Neural progenitor cell (in vitro differentiated cells): ENCODE data around the gene PTPRN2. TPM values are rescaled to one million over a fixed set of nuclear protein-coding genes. Genes with fewer than 3 reads are reported as not detected.
A peak's percentile ranks its signal among the peaks of the same experiment; 100 is the strongest.

Source experiments
- DNase-seq: peaks from one replicate; pipeline ENCODE4 v3.0.0-alpha.2; 2016; ENCODE audit warnings: low spot score
- H2AFZ ChIP-seq: fragments of 200-600 bp; sonication (generic); replicated peaks from 2 replicates; pipeline ENCODE4 v1.6.1; 2016; ENCODE audit warnings: antibody characterized with exemption
- H3F3A ChIP-seq: fragments of 200-600 bp; sonication (generic); 2 replicates; pipeline ENCODE4 v1.6.1; 2016; ENCODE audit warnings: antibody characterized with exemption, low read depth
- H3K27ac ChIP-seq: fragments of 200-600 bp; sonication (generic); 2 replicates; pipeline ENCODE4 v1.5.1; 2016; ENCODE audit warnings: mild to moderate bottlenecking
- H3K27me3 ChIP-seq: fragments of 200-600 bp; sonication (generic); 2 replicates; pipeline ENCODE4 v1.6.1; 2016; ENCODE audit warnings: mild to moderate bottlenecking, moderate library complexity
- H3K36me3 ChIP-seq: fragments of 200-600 bp; sonication (generic); 2 replicates; pipeline ENCODE4 v1.5.1; 2016
- H3K4me1 ChIP-seq: fragments of 200-600 bp; sonication (generic); 2 replicates; pipeline ENCODE4 v1.6.1; 2016; ENCODE audit warnings: mixed run types
- H3K4me2 ChIP-seq: fragments of 200-600 bp; sonication (generic); 2 replicates; pipeline ENCODE4 v1.6.1; 2016
- H3K4me3 ChIP-seq: fragments of 200-600 bp; sonication (generic); 2 replicates; pipeline ENCODE4 v1.5.1; 2016
- H3K79me2 ChIP-seq: fragments of 200-600 bp; sonication (generic); 2 replicates; pipeline ENCODE4 v1.6.1; 2016; ENCODE audit warnings: low read depth
- H3K9ac ChIP-seq: fragments of 200-600 bp; sonication (generic); 2 replicates; pipeline ENCODE4 v1.6.1; 2016
- H3K9me3 ChIP-seq: fragments of 200-600 bp; sonication (generic); 2 replicates; pipeline ENCODE4 v1.5.1; 2016; ENCODE audit warnings: low read depth
- H4K20me1 ChIP-seq: fragments of 200-600 bp; sonication (generic); 2 replicates; pipeline ENCODE4 v1.6.1; 2016; ENCODE audit warnings: low read depth
- H3K27ac Mint-ChIP-seq: 3 replicates; pipeline ENCODE4 v1.8.0; 2021; ENCODE audit warnings: mixed read lengths
- H3K27me3 Mint-ChIP-seq: 2 replicates; pipeline ENCODE4 v1.8.0; 2022; ENCODE audit warnings: low read depth, mild to moderate bottlenecking, inconsistent platforms, moderate library complexity, mixed read lengths; ENCODE audit not compliant: insufficient read depth
- H3K36me3 Mint-ChIP-seq: 3 replicates; pipeline ENCODE4 v1.8.0; 2021; ENCODE audit warnings: mixed read lengths
- H3K4me1 Mint-ChIP-seq: 3 replicates; pipeline ENCODE4 v1.8.0; 2021; ENCODE audit warnings: mixed read lengths
- H3K4me3 Mint-ChIP-seq: 3 replicates; pipeline ENCODE4 v1.8.0; 2021; ENCODE audit warnings: mild to moderate bottlenecking, moderate library complexity, mixed read lengths
- H3K9me3 Mint-ChIP-seq: 3 replicates; pipeline ENCODE4 v1.8.0; 2020; ENCODE audit warnings: mixed read lengths
- EZH2 ChIP-seq: fragments of 200-600 bp; sonication (generic); IDR thresholded peaks from 2 replicates; pipeline ENCODE4 v1.6.1; 2017; ENCODE audit warnings: antibody characterized with exemption, mild to moderate bottlenecking, moderate library complexity
- EZH2phosphoT487 ChIP-seq: fragments of 200-600 bp; sonication (generic); IDR thresholded peaks from 2 replicates; pipeline ENCODE4 v1.6.1; 2017; ENCODE audit warnings: antibody characterized with exemption
- total RNA-seq: library from RNA; depleted of rRNA; stranded (reverse); fragments of >200 nt; gene quantifications from 2 replicates; pipeline ENCODE4 v1.2.3, GENCODE V29; 2015; ENCODE audit warnings: low replicate concordance
- TF ChIP-seq, protein P1 (sequence below): fragments of 200-600 bp; sonication (generic); IDR thresholded peaks from 2 replicates; pipeline ENCODE4 v1.5.1; 2017; ENCODE audit warnings: antibody characterized with exemption, mild to moderate bottlenecking

The PTPRN2 gene
- total RNA-seq, 1 donor from 2014 or later = 3.0 TPM

DNA sequence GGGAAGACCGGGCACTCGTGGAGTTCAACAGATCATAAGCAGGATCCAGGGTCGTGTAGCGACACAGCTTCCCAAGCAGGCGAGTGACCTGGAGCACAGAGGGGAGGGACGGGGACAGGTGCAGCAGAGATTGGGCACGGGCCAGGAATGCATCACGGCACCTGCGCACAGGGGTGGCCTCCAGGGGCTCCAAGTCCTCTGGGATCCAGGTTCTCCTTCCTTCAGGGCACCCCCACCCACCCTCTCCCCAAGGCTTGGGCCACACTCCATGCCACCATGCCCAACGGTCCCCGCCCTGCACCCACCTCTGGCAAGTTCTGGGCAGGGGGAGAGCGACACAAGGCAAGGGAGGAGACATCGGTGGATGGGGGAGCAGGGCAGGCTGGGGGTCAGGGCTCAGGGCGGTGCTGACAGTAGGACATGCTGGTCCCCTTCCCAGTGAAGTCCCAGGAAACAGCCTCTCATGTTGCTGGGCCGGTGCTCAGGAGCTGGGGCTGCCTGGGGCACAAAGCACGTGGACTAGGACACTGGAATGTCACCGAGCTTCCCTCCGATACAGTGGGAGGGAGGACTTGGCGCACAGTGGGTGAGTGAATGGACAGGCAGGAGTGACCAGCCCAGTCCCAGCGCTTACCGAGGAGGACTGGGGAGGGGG lies 597.3 kb downstream of the PTPRN2 start:
- Mint-ChIP-seq H3K4me3 (no peak overlapping the region), H3K9me3 (no peaks in the 10 kb centered on the region), H3K4me1 (peaks cover 40% of the 10 kb centered on the region), H3K36me3 (no peaks in the 10 kb centered on the region), H3K27me3 (peaks cover 3% of the 10 kb centered on the region), H3K27ac (peak overlapping the region; percentile 46)
- Histone ChIP-seq H2AFZ (no peak overlapping the region), H3K4me1 (peaks cover 6% of the 10 kb centered on the region), H3K79me2 (no peaks in the 10 kb centered on the region), H3K27me3 (no peaks in the 10 kb centered on the region), H3K4me2 (no peak overlapping the region), H3F3A (no peaks in the 10 kb centered on the region), H4K20me1 (no peaks in the 10 kb centered on the region), H3K27ac (no peak overlapping the region), H3K4me3 (no peak overlapping the region), H3K9me3 (no peaks in the 10 kb centered on the region), H3K9ac (no peak overlapping the region), H3K36me3 (no peaks in the 10 kb centered on the region)
- TF ChIP-seq EZH2 (no peak), EZH2phosphoT487 (no peak)
- DNase-seq = no peak

GRCh38 chr7:157989589-157989988 lies 598.0 kb downstream of the PTPRN2 start:
- H2AFZ ChIP-seq = no peak overlapping the region
- Mint-ChIP-seq H3K27ac (peak overlapping the region; percentile 25), H3K4me3 (no peak overlapping the region), H3K4me1 (peaks cover 45% of the 10 kb centered on the region), H3K27me3 (peaks cover 7% of the 10 kb centered on the region), H3K36me3 (no peaks in the 10 kb centered on the region), H3K9me3 (no peaks in the 10 kb centered on the region)
- no peak overlapping the region for H3K27ac ChIP-seq
- TF ChIP-seq EZH2 (no peak), EZH2phosphoT487 (no peak)
- TF ChIP-seq, protein P1, sequence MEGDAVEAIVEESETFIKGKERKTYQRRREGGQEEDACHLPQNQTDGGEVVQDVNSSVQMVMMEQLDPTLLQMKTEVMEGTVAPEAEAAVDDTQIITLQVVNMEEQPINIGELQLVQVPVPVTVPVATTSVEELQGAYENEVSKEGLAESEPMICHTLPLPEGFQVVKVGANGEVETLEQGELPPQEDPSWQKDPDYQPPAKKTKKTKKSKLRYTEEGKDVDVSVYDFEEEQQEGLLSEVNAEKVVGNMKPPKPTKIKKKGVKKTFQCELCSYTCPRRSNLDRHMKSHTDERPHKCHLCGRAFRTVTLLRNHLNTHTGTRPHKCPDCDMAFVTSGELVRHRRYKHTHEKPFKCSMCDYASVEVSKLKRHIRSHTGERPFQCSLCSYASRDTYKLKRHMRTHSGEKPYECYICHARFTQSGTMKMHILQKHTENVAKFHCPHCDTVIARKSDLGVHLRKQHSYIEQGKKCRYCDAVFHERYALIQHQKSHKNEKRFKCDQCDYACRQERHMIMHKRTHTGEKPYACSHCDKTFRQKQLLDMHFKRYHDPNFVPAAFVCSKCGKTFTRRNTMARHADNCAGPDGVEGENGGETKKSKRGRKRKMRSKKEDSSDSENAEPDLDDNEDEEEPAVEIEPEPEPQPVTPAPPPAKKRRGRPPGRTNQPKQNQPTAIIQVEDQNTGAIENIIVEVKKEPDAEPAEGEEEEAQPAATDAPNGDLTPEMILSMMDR = no peak
- H3K4me2 ChIP-seq = no peak overlapping the region
- DNase-seq = no peak
- no peaks in the 10 kb centered on the region for H3K9me3 ChIP-seq
- no peaks in the 10 kb centered on the region for H3K79me2 ChIP-seq
- peaks cover 3% of the 10 kb centered on the region for H3K4me1 ChIP-seq
- no peaks in the 10 kb centered on the region for H3F3A ChIP-seq
- no peaks in the 10 kb centered on the region for H3K27me3 ChIP-seq
- no peak overlapping the region for H3K4me3 ChIP-seq
- no peak overlapping the region for H3K9ac ChIP-seq
- H3K36me3 ChIP-seq = no peaks in the 10 kb centered on the region
- H4K20me1 ChIP-seq = no peaks in the 10 kb centered on the region

DNA sequence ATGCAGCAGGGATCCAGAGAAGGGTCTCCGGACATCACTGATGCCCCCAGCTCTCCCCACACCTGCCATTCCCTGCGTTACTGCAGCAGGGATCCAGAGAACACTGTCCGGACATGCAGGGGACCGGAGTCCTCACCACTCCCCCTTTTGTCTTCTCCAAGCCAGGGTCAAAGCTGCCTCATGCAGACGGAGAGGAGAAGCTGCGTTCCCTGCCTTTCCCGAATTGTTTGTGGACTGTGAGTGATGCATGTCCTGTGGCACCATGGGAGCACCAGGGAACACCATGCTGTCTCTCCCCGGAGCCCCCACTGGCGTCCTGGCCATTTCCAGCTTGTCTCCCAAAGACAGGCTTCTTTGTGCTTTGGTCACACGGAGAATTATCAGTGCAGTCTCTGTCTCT lies 599.7 kb downstream of the PTPRN2 start:
- Histone ChIP-seq H3K9ac (no peak overlapping the region), H4K20me1 (no peaks in the 10 kb centered on the region), H3K27ac (no peak overlapping the region), H3F3A (no peaks in the 10 kb centered on the region), H3K27me3 (no peaks in the 10 kb centered on the region), H2AFZ (no peak overlapping the region), H3K36me3 (no peaks in the 10 kb centered on the region), H3K4me1 (no peaks in the 10 kb centered on the region), H3K79me2 (no peaks in the 10 kb centered on the region), H3K4me2 (no peak overlapping the region), H3K4me3 (no peak overlapping the region), H3K9me3 (no peaks in the 10 kb centered on the region)
- Mint-ChIP-seq H3K27ac (peak overlapping the region; percentile 74), H3K9me3 (no peaks in the 10 kb centered on the region), H3K4me1 (peaks cover 37% of the 10 kb centered on the region), H3K36me3 (no peaks in the 10 kb centered on the region), H3K4me3 (no peak overlapping the region), H3K27me3 (peaks cover 7% of the 10 kb centered on the region)
- no peak for DNase-seq
- TF ChIP-seq, protein P1 = no peak
- no peak for TF ChIP-seq EZH2phosphoT487
- no peak for TF ChIP-seq EZH2

DNA sequence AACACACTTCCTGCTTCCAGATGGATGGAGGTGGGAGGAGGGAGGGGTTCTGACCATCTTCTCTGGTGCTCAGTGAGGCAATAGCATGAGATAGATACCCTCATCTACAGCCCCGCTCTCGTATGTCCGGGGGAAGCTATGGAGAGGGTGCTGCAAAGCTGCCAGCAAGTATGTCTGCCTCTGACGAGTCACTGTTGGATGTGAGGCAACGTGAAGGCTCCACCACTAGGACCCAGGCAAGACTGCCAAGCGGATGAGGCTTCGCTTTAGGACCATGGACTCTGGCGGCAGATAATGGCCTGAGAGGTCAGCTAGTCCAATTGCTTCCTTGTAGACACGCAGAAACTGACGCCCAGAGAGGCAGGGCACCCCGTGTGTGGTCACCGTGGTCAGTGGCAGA lies 601.6 kb downstream of the PTPRN2 start:
- Histone ChIP-seq H3K27ac (no peak overlapping the region), H3K36me3 (no peaks in the 10 kb centered on the region), H3K79me2 (no peaks in the 10 kb centered on the region), H3K4me2 (no peak overlapping the region), H3K9me3 (no peaks in the 10 kb centered on the region), H3F3A (peaks cover 8% of the 10 kb centered on the region), H3K27me3 (no peaks in the 10 kb centered on the region), H3K4me3 (no peak overlapping the region), H3K4me1 (no peaks in the 10 kb centered on the region), H2AFZ (no peak overlapping the region), H4K20me1 (no peaks in the 10 kb centered on the region), H3K9ac (no peak overlapping the region)
- Mint-ChIP-seq H3K36me3 (no peaks in the 10 kb centered on the region), H3K4me1 (peaks cover 40% of the 10 kb centered on the region), H3K9me3 (no peaks in the 10 kb centered on the region), H3K27ac (no peak overlapping the region), H3K4me3 (no peak overlapping the region), H3K27me3 (peaks cover 9% of the 10 kb centered on the region)
- DNase-seq = no peak
- no peak for TF ChIP-seq EZH2phosphoT487
